Keratinocyte (primary cell): ENCODE results near the gene OR6C70. TPM values are rescaled to one million over a fixed set of nuclear protein-coding genes. Genes with fewer than 3 reads are reported as not detected.
A peak's percentile ranks its signal among the peaks of the same experiment; 100 is the strongest.

Experiments used
- DNase-seq: peaks from one replicate; pipeline ENCODE4 v3.0.0-alpha.2; 2011; ENCODE audit warnings: low read depth, missing footprints, low spot score
- FAIRE-seq: peaks from 2 replicates; lab custom pipeline; 2011; peaks lifted over from hg19 to GRCh38; lab: Jason Lieb, UNC
- H2AFZ ChIP-seq: 2 replicates; pipeline ENCODE4 v1.6.0; 2012; ENCODE audit warnings: low read length, control low read depth, inconsistent platforms; ENCODE audit not compliant: control insufficient read depth
- H3K27ac ChIP-seq: 2 replicates; pipeline ENCODE4 v1.5.1; 2011; ENCODE audit warnings: low read length; ENCODE audit not compliant: control insufficient read depth, insufficient read depth
- H3K27me3 ChIP-seq: 3 replicates; pipeline ENCODE4 v1.6.0; 2011; ENCODE audit warnings: low read length; ENCODE audit not compliant: control insufficient read depth, insufficient read depth; ENCODE audit errors: extremely low read depth
- H3K36me3 ChIP-seq, 2 experiments: 2 replicates in 1 of 2; 3 replicates in 1 of 2; pipeline ENCODE4 v1.5.1; 2011; ENCODE audit warnings: low read length in 2 of 2, mild to moderate bottlenecking in 1 of 2; ENCODE audit not compliant: control insufficient read depth in 2 of 2, insufficient read depth in 2 of 2; ENCODE audit errors: extremely low read depth in 1 of 2
- H3K4me1 ChIP-seq: 3 replicates; pipeline ENCODE4 v1.5.1; 2011; ENCODE audit warnings: low read length; ENCODE audit not compliant: control insufficient read depth, insufficient read depth; ENCODE audit errors: extremely low read depth
- H3K4me2 ChIP-seq: 3 replicates; pipeline ENCODE4 v1.6.0; 2011; ENCODE audit warnings: low read depth, low read length; ENCODE audit not compliant: control insufficient read depth, insufficient read depth; ENCODE audit errors: extremely low read depth
- H3K4me3 ChIP-seq, 3 experiments: fragments of 200-600 bp in 1 of 3; sonication (generic) in 1 of 3; 2 replicates in 2 of 3; 3 replicates in 1 of 3; pipeline ENCODE4 v1.5.1; 2011 to 2016; ENCODE audit warnings: low read length in 3 of 3, mild to moderate bottlenecking in 3 of 3, control low read depth in 2 of 3, inconsistent platforms in 1 of 3, low read depth in 1 of 3, mixed read lengths in 1 of 3, mixed run types in 1 of 3, moderate library complexity in 1 of 3; ENCODE audit not compliant: control insufficient read depth in 2 of 3, insufficient read depth in 2 of 3; ENCODE audit errors: extremely low read depth in 1 of 3
- H3K79me2 ChIP-seq: 2 replicates; pipeline ENCODE4 v1.6.0; 2012; ENCODE audit warnings: low read length; ENCODE audit not compliant: control insufficient read depth, insufficient read depth
- H3K9ac ChIP-seq: 3 replicates; pipeline ENCODE4 v1.6.0; 2011; ENCODE audit warnings: low read length; ENCODE audit not compliant: control insufficient read depth, insufficient read depth; ENCODE audit errors: extremely low read depth
- H3K9me1 ChIP-seq: 3 replicates; pipeline ENCODE4 v1.6.0; 2011; ENCODE audit warnings: low read length; ENCODE audit not compliant: control insufficient read depth, insufficient read depth; ENCODE audit errors: extremely low read depth
- H3K9me3 ChIP-seq: 2 replicates; pipeline ENCODE4 v1.5.1; 2012; ENCODE audit warnings: low read depth, low read length; ENCODE audit not compliant: control insufficient read depth
- H4K20me1 ChIP-seq: 3 replicates; pipeline ENCODE4 v1.6.0; 2011; ENCODE audit warnings: low read length; ENCODE audit not compliant: control insufficient read depth, insufficient read depth; ENCODE audit errors: extremely low read depth
- EZH2 ChIP-seq: IDR thresholded peaks from one replicate; pipeline ENCODE4 v1.6.1; 2012; ENCODE audit warnings: inconsistent platforms, mild to moderate bottlenecking, low read length, moderate library complexity
- dilution Hi-C: fragments of 300-500 bp; cut with MboI; formaldehyde crosslinking; loops from one replicate; pipeline ENCODE4 v1.7.0; 2020; ENCODE audit warnings: low sequenced_read_pairs; ENCODE audit not compliant: extremely low pct_ligation_motif_present
- polyA plus RNA-seq, 5 experiments: library from polyadenylated mRNA; depleted of rRNA in 3 of 5; stranded (reverse) in 3 of 5; stranded (forward) in 1 of 5; unstranded in 1 of 5; fragments of >200 nt; gene quantifications; 1 replicate in 1 of 5; 2 replicates in 3 of 5; 3 replicates in 1 of 5; pipeline versions ENCODE4 v1.2.1 to v1.2.3, GENCODE V29; 2011 to 2012; ENCODE audit warnings: missing spikeins in 2 of 5, low read depth in 1 of 5, low replicate concordance in 1 of 5
- TF ChIP-seq, protein P1 (sequence below), 3 experiments: IDR thresholded peaks in 1 of 3; conservative IDR thresholded peaks in 1 of 3; optimal IDR thresholded peaks in 1 of 3; 2 replicates in 2 of 3; 3 replicates in 1 of 3; pipeline versions ENCODE3 to v1.5.1; 2011; ENCODE audit warnings: low read length in 3 of 3, mild to moderate bottlenecking in 3 of 3, moderate library complexity in 2 of 3, control low read depth in 1 of 3, inconsistent platforms in 1 of 3; ENCODE audit not compliant: insufficient read depth in 2 of 3; ENCODE audit errors: extremely low read depth in 1 of 3

OR6C70 gene
- polyA plus RNA-seq, 1 donor (not counting 4 experiments of a cell fraction or from before 2014, with no cell fraction given): not detected

DNA sequence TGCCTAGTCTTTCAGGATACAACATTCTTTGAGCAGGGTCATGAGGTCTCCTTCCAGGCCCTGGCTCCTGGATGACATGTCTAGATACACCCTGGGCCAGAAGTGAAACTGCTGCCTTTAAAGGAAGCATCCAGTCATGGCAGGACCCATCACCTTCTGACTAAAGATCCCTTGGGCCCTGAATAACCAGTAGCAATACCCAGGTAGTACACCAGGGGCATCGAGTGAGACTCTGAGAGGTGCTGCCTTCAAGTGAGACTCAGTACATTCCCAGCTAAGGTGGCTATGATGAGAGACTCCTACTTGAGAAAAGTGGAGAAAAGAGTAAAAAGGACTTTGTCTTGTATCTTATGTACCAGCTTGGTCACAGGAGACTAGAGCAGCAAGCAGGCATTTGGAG lies 45.8 kb upstream of the OR6C70 start:
- H3K27ac ChIP-seq: no peak overlapping the region
- H3K27me3 ChIP-seq: no peaks in the 10 kb centered on the region
- TF ChIP-seq, protein P1, sequence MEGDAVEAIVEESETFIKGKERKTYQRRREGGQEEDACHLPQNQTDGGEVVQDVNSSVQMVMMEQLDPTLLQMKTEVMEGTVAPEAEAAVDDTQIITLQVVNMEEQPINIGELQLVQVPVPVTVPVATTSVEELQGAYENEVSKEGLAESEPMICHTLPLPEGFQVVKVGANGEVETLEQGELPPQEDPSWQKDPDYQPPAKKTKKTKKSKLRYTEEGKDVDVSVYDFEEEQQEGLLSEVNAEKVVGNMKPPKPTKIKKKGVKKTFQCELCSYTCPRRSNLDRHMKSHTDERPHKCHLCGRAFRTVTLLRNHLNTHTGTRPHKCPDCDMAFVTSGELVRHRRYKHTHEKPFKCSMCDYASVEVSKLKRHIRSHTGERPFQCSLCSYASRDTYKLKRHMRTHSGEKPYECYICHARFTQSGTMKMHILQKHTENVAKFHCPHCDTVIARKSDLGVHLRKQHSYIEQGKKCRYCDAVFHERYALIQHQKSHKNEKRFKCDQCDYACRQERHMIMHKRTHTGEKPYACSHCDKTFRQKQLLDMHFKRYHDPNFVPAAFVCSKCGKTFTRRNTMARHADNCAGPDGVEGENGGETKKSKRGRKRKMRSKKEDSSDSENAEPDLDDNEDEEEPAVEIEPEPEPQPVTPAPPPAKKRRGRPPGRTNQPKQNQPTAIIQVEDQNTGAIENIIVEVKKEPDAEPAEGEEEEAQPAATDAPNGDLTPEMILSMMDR (optimal IDR thresholded peaks at IDR 0.05 in 1 of 3, IDR thresholded peaks at IDR 0.05 in 1 of 3, conservative IDR thresholded peaks at IDR 0.05 in 1 of 3; ENCODE audit: extremely low read depth in 1 of 3, insufficient read depth in 2 of 3, low read length in 3 of 3): peak in 1 of 3 experiments; percentile 23
- no peak for TF ChIP-seq EZH2
- no peak overlapping the region for H3K4me2 ChIP-seq
- no peaks in the 10 kb centered on the region for H3K9me1 ChIP-seq
- no peaks in the 10 kb centered on the region for H4K20me1 ChIP-seq
- H3K79me2 ChIP-seq: no peaks in the 10 kb centered on the region
- H3K4me1 ChIP-seq: no peaks in the 10 kb centered on the region
- no peak overlapping the region for H3K4me3 ChIP-seq
- no peak for DNase-seq
- FAIRE-seq: no peak
- no peaks in the 10 kb centered on the region for H3K9me3 ChIP-seq
- no peak overlapping the region for H3K9ac ChIP-seq
- no peak overlapping the region for H2AFZ ChIP-seq
- no peaks in the 10 kb centered on the region for H3K36me3 ChIP-seq
- dilution Hi-C loops: no loop called here

GRCh38 chr12:55501601-55502000 lies 31.7 kb upstream of the OR6C70 start:
- no peak for FAIRE-seq
- no peak for DNase-seq
- no peaks in the 10 kb centered on the region for H4K20me1 ChIP-seq
- no peaks in the 10 kb centered on the region for H3K4me1 ChIP-seq
- no peak overlapping the region for H3K27ac ChIP-seq
- no peaks in the 10 kb centered on the region for H3K27me3 ChIP-seq
- dilution Hi-C loops: no loop called here
- no peak overlapping the region for H3K4me2 ChIP-seq
- H2AFZ ChIP-seq: no peak overlapping the region
- H3K36me3 ChIP-seq: no peaks in the 10 kb centered on the region
- TF ChIP-seq EZH2: no peak
- no peaks in the 10 kb centered on the region for H3K79me2 ChIP-seq
- H3K4me3 ChIP-seq: no peak overlapping the region
- no peaks in the 10 kb centered on the region for H3K9me1 ChIP-seq
- no peaks in the 10 kb centered on the region for H3K9me3 ChIP-seq
- H3K9ac ChIP-seq: no peak overlapping the region

DNA sequence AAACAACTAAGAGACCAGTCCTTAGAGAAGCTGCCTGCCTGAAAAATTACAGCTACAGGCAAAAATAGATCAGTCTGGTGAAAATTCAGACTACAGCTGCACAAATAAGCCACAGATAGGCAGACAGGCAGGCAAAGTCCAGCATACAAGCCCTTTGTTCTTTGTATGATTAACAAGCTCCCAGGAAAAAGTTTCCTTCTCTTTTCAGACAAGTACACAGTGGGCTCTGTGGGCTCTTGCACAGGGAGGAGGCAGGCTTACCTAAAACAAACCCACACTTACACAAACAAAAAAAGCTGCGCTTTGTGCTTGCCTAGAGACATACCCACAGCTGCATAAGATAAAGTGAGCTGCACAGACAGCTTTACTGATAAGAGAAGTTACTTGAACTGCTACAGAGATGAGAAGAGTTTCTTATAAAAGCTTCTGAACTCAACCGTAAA lies 29.9 kb upstream of the OR6C70 start:
- DNase-seq: no peak
- Histone ChIP-seq H3K9me3 (no peaks in the 10 kb centered on the region), H3K36me3 (no peaks in the 10 kb centered on the region), H4K20me1 (no peaks in the 10 kb centered on the region), H3K27me3 (no peaks in the 10 kb centered on the region), H3K27ac (no peak overlapping the region), H2AFZ (no peak overlapping the region), H3K4me2 (no peak overlapping the region), H3K9ac (no peak overlapping the region), H3K79me2 (no peaks in the 10 kb centered on the region), H3K4me3 (no peak overlapping the region), H3K4me1 (no peaks in the 10 kb centered on the region), H3K9me1 (no peaks in the 10 kb centered on the region)
- no peak for TF ChIP-seq EZH2
- TF ChIP-seq, protein P1 (optimal IDR thresholded peaks at IDR 0.05 in 1 of 3, IDR thresholded peaks at IDR 0.05 in 1 of 3, conservative IDR thresholded peaks at IDR 0.05 in 1 of 3; ENCODE audit: extremely low read depth in 1 of 3, insufficient read depth in 2 of 3, low read length in 3 of 3): no peak
- no peak for FAIRE-seq
- dilution Hi-C loops: no loop called here
